Heart right ventricle (tissue), 16 donors: ENCODE results near the gene TH. TPM values are rescaled to one million over a fixed set of nuclear protein-coding genes. Genes with fewer than 3 reads are reported as not detected.

ENCODE experiments used
- ATAC-seq, 8 donors: fragments of 200-7000 bp; cut with Tn5 transposase; one replicate each; pipeline ENCODE4 v1.9.1; 2020; ENCODE audit warnings: mild to moderate bottlenecking in 8 of 8, moderate library complexity in 8 of 8, moderate number of reproducible peaks in 1 of 8
- DNase-seq, 2 donors: peaks; one replicate each; pipeline ENCODE4 v3.0.0-alpha.2; 2020
- H3K27ac ChIP-seq, 10 donors: fragments of 200-600 bp; sonication (generic) in 2 of 10; one replicate each; pipeline versions ENCODE4 v1.5.0 to v1.8.0; 2020 to 2022; ENCODE audit warnings: mild to moderate bottlenecking in 3 of 10
- H3K27me3 ChIP-seq, 7 donors: fragments of 200-600 bp; one replicate each; pipeline ENCODE4 v1.8.0; 2021 to 2022; ENCODE audit warnings: mild to moderate bottlenecking in 2 of 7
- H3K36me3 ChIP-seq, 9 donors: fragments of 200-600 bp; sonication (generic) in 1 of 9; one replicate each; pipeline versions ENCODE4 v1.5.0 to v1.8.0; 2020 to 2022; ENCODE audit warnings: mild to moderate bottlenecking in 2 of 9
- H3K4me1 ChIP-seq, 9 donors: fragments of 200-600 bp; sonication (generic) in 1 of 9; one replicate each; pipeline versions ENCODE4 v1.5.0 to v1.8.0; 2020 to 2022; ENCODE audit warnings: mild to moderate bottlenecking in 4 of 9
- H3K4me3 ChIP-seq, 10 donors: fragments of 200-600 bp; sonication (generic) in 2 of 10; one replicate each; pipeline versions ENCODE4 v1.5.0 to v1.8.0; 2020 to 2022; ENCODE audit warnings: mild to moderate bottlenecking in 7 of 10, moderate library complexity in 2 of 10
- H3K9me3 ChIP-seq, 11 donors: fragments of 200-600 bp in 10 of 11; sonication (generic) in 2 of 11; one replicate each; pipeline versions ENCODE4 v1.5.0 to v1.8.0; 2013 to 2022; ENCODE audit warnings: mild to moderate bottlenecking in 2 of 11, control low read depth in 1 of 11, moderate library complexity in 1 of 11
- CTCF ChIP-seq, 9 donors: fragments of 200-600 bp; sonication (generic) in 2 of 9; IDR thresholded peaks; one replicate each; pipeline versions ENCODE4 v1.5.0 to v1.8.0; 2021 to 2022; ENCODE audit warnings: antibody characterized with exemption in 9 of 9, mild to moderate bottlenecking in 5 of 9, moderate library complexity in 1 of 9
- WGBS, 2 donors: extraction: QIAGEN DNeasy Blood & Tissue Kit; methylation state at CpG; one replicate each; pipeline ENCODE4 v1.1.7; 2013; ENCODE audit warnings: inconsistent platforms in 1 of 2; 5-methylcytosine and 5-hydroxymethylcytosine counted together
- intact Hi-C, 10 donors: fragments of 100-400 bp; cut with DNase I; formaldehyde crosslinking; loops; one replicate each; pipeline versions ENCODE4 v1.11.1 to v1.14.2; 2022
- polyA plus RNA-seq, 2 donors: library from polyadenylated mRNA; stranded (reverse); fragments of 200-250 nt; gene quantifications; one replicate each; pipeline ENCODE4 v1.2.3, GENCODE V29; 2013
- total RNA-seq, 10 donors: library from RNA; stranded (reverse); fragmentation: NEBNext Ultra II Directional in 3 of 10; extraction: Animal tissue kit (Norgen Biotek cat#: 25700) in 3 of 10; gene quantifications; one replicate each; pipeline versions ENCODE4 v1.2.1 to v1.2.4, GENCODE V29; 2021 to 2023
- donor health status: Arrhythmogenic right ventricular cardiomyopathy.
- donor health status: ischemic (EF 13 %, LVEDD 7.1; RV severe dilation, severe dysfunction).
- donor health status: healthy with polysubstance abuse.
- donor health status: DM: no; HTN: yes; CAD: no.
- donor health status: DM: no; HTN: no; CAD: no.
- donor health status: ischemic (EF 25% LVEDD 6.9; RV normal size, moderate dysfunction).
- donor health status: ischemic (EF 25% LVEDD 5.7; RV mildly dilated, moderate dysfunction).
- donor health status: healthy.
- donor health status: DM: yes; HTN: yes; CAD: no.
- donor health status: Ischemic cardiomyopathy.
- donor health status: ischemic (EF 35%, LVEDD 5.7; RV mildly dilated, moderate dysfunction).
- donor health status: nonischemic (EF 11% LVEDD 7.7; RV severe dilation, severe dysfunction).
- donor health status: DM: yes; HTN: yes; CAD: no.
- donor health status: PGD.
- donor health status: ischemic (EF 29% LVEDD 5.4; RV normal size, mild dysfunction).
- donor health status: nonischemic (EF 23%, LVEDD 6.1; RV moderate dilation, normal function).

The TH gene
- total and polyA plus RNA-seq, 12 donors: 0.14 to 0.15 TPM; not detected in 10

GRCh38 chr11:2185324-2186085 lies 13.9 kb upstream of the TH start:
- no peak for TF ChIP-seq CTCF (IDR thresholded peaks at IDR 0.05)
- Histone ChIP-seq H3K27ac (no peak overlapping the region), H3K4me1 (peaks cover 0 to 5% (median 0%) of the 10 kb centered on the region in 9 donors), H3K9me3 (no peaks in the 10 kb centered on the region), H3K27me3 (peaks cover 0 to 57% (median 33%) of the 10 kb centered on the region in 7 donors), H3K36me3 (no peaks in the 10 kb centered on the region), H3K4me3 (no peak overlapping the region)
- ATAC-seq (peak in 1 of 8 donors; percentile 20), DNase-seq (no peak)
- intact Hi-C loops: loop anchor here in 3 of 10 donors (2.0 kb wide), 2 partner anchors 233 to 235 kb away; no protein-coding TSS in a partner anchor
- 66 to 70% methylated on average over 20 to 23 of the region's 23 CpGs for WGBS, 2 donors

- 80 to 82% methylated on average over 20 of the region's 20 CpGs for WGBS, 2 donors
- Histone ChIP-seq H3K9me3 (no peaks in the 10 kb centered on the region), H3K4me1 (no peaks in the 10 kb centered on the region), H3K27me3 (peaks cover 0 to 66% (median 32%) of the 10 kb centered on the region in 7 donors), H3K27ac (no peak overlapping the region), H3K36me3 (no peaks in the 10 kb centered on the region), H3K4me3 (no peak overlapping the region)
- no peak for TF ChIP-seq CTCF (IDR thresholded peaks at IDR 0.05)
- ATAC-seq (no peak), DNase-seq (no peak)
- intact Hi-C loops: no loop called here
Measured at GRCh38 chr11:2182692-2183474, 11.3 kb upstream of the TH start.

GRCh38 chr11:2182075-2182474 lies 10.5 kb upstream of the TH start:
- peak in 1 of 8 donors; percentile 10 for ATAC-seq
- 85 to 86% methylated on average over 18 of the region's 18 CpGs for WGBS, 2 donors
- DNase-seq: no peak
- no peak overlapping the region for H3K27ac ChIP-seq
- intact Hi-C loops: no loop called here
- TF ChIP-seq CTCF (IDR thresholded peaks at IDR 0.05): no peak
- H3K4me3 ChIP-seq: no peak overlapping the region
- H3K27me3 ChIP-seq: peaks cover 0 to 69% (median 32%) of the 10 kb centered on the region in 7 donors
- H3K9me3 ChIP-seq: no peaks in the 10 kb centered on the region
- no peaks in the 10 kb centered on the region for H3K36me3 ChIP-seq
- no peaks in the 10 kb centered on the region for H3K4me1 ChIP-seq

GRCh38 chr11:2180789-2181370 lies 9.3 kb upstream of the TH start:
- peaks cover 0 to 59% (median 21%) of the 10 kb centered on the region in 7 donors for H3K27me3 ChIP-seq
- H3K4me1 ChIP-seq: no peaks in the 10 kb centered on the region
- no peaks in the 10 kb centered on the region for H3K9me3 ChIP-seq
- no peak for DNase-seq
- no peaks in the 10 kb centered on the region for H3K36me3 ChIP-seq
- H3K27ac ChIP-seq: no peak overlapping the region
- ATAC-seq: no peak
- WGBS, 2 donors: 72 to 74% methylated on average over 11 of the region's 11 CpGs
- H3K4me3 ChIP-seq: no peak overlapping the region
- no peak for TF ChIP-seq CTCF (IDR thresholded peaks at IDR 0.05)
- intact Hi-C loops: no loop called here
